Common myeloid progenitor, CD34-positive (primary cell): Measurements from ENCODE around the gene TMEM61.

Experiments used
- CTCF ChIA-PET: fragments of 350-600 bp; sonication (Branson Sonifier 250); formaldehyde crosslinking; loops from one replicate; lab custom pipeline; 2021; ENCODE audit warnings: antibody characterized with exemption; lab: Charles Lee
- POLR2A ChIA-PET: fragments of 350-600 bp; sonication (Branson Sonifier 250); formaldehyde crosslinking; loops from one replicate; lab custom pipeline; 2021; ENCODE audit warnings: antibody characterized with exemption; lab: Charles Lee
- DNase-seq, 3 donors: peaks; one replicate each; pipeline versions ENCODE4 v3.0.0 to v3.0.0-alpha.2; 2013
- H3K27ac ChIP-seq, 2 experiments: 1 replicate in 1 of 2; 2 replicates in 1 of 2; pipeline ENCODE4 v1.7.0; 2013; ENCODE audit warnings: inconsistent platforms in 2 of 2, low read length in 2 of 2, mild to moderate bottlenecking in 2 of 2, low read depth in 1 of 2, moderate library complexity in 1 of 2; ENCODE audit not compliant: severe bottlenecking in 2 of 2, insufficient read depth in 1 of 2, poor library complexity in 1 of 2
- H3K27me3 ChIP-seq, 5 experiments: replicated peaks in 2 of 5; 1 replicate in 3 of 5; 2 replicates in 2 of 5; pipeline versions ENCODE4 v1.6.1 to v1.7.0; 2013; ENCODE audit warnings: low read length in 4 of 5, mild to moderate bottlenecking in 2 of 5, moderate library complexity in 2 of 5, inconsistent platforms in 1 of 5; ENCODE audit not compliant: insufficient read depth in 5 of 5, control insufficient read depth in 4 of 5
- H3K36me3 ChIP-seq, 4 experiments: 1 replicate in 2 of 4; 2 replicates in 2 of 4; pipeline versions ENCODE4 v1.6.1 to v1.7.0; 2013; ENCODE audit warnings: low read length in 3 of 4, control low read depth in 1 of 4, mild to moderate bottlenecking in 1 of 4; ENCODE audit not compliant: control insufficient read depth in 4 of 4, insufficient read depth in 4 of 4
- H3K4me1 ChIP-seq, 4 experiments: 1 replicate in 3 of 4; 2 replicates in 1 of 4; pipeline versions ENCODE4 v1.6.1 to v1.7.1; 2013; ENCODE audit warnings: low read length in 3 of 4, mild to moderate bottlenecking in 3 of 4, control low read depth in 1 of 4, inconsistent platforms in 1 of 4, moderate library complexity in 1 of 4; ENCODE audit not compliant: control insufficient read depth in 4 of 4, insufficient read depth in 4 of 4; ENCODE audit errors: control extremely low read depth in 1 of 4
- H3K4me3 ChIP-seq, 7 experiments: 1 replicate in 4 of 7; 2 replicates in 3 of 7; pipeline versions ENCODE4 v1.5.1 to v1.7.0; 2013; ENCODE audit warnings: mild to moderate bottlenecking in 7 of 7, low read length in 6 of 7, moderate library complexity in 6 of 7, inconsistent platforms in 2 of 7, low read depth in 2 of 7, control low read depth in 1 of 7; ENCODE audit not compliant: insufficient read depth in 4 of 7, control insufficient read depth in 1 of 7; ENCODE audit errors: extremely low read depth in 1 of 7
- H3K9me3 ChIP-seq, 5 experiments: 1 replicate in 4 of 5; 2 replicates in 1 of 5; pipeline versions ENCODE4 v1.6.1 to v1.7.1; 2013; ENCODE audit warnings: low read length in 4 of 5, mild to moderate bottlenecking in 2 of 5, inconsistent platforms in 1 of 5, low read depth in 1 of 5, moderate library complexity in 1 of 5; ENCODE audit not compliant: control insufficient read depth in 4 of 5, insufficient read depth in 2 of 5; ENCODE audit errors: control extremely low read depth in 1 of 5
- WGBS: methylation state at CpG from one replicate; pipeline ENCODE4 v1.1.5; 2013; ENCODE audit not compliant: insufficient coverage; 5-methylcytosine and 5-hydroxymethylcytosine counted together

Gene TMEM61

DNA sequence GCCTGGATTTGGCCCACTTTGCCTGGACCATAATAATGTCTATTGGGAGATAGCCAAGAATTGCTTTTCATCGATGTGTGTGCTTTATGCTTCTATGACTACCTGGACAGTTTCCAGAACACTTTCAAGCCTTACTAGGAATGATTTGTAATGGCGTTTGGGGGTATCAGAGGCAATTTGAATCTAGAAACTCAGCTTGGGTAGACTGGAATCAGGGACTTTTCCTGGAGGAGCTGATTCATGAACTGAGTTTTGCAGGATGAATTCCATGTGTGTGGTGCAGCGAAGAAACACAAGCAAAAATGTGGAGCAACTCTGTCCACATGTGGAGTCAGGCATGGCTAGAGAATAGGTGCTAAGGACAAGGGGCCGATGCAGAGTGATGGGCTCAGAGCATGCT is 11.9 kb upstream of the TMEM61 start:
- Histone ChIP-seq H3K27ac (no peak overlapping the region), H3K4me1 (peaks cover 3 to 18% (median 12%) of the 10 kb centered on the region in 4 experiments), H3K27me3 (peaks cover 0 to 14% (median 3%) of the 10 kb centered on the region in 5 experiments), H3K4me3 (no peak overlapping the region), H3K9me3 (no peaks in the 10 kb centered on the region), H3K36me3 (no peaks in the 10 kb centered on the region)
- POLR2A ChIA-PET = interaction anchor here (0.6 kb wide), 1 partner anchor 370 kb away, joined by 3 read pairs; no protein-coding TSS in a partner anchor
- WGBS = 100% methylated on average over 4 of the region's 4 CpGs
- no peak for DNase-seq
- CTCF ChIA-PET = interaction anchor here (1.4 kb wide), 1 partner anchor 16 kb away, joined by 3 read pairs; no protein-coding TSS in a partner anchor

DNA sequence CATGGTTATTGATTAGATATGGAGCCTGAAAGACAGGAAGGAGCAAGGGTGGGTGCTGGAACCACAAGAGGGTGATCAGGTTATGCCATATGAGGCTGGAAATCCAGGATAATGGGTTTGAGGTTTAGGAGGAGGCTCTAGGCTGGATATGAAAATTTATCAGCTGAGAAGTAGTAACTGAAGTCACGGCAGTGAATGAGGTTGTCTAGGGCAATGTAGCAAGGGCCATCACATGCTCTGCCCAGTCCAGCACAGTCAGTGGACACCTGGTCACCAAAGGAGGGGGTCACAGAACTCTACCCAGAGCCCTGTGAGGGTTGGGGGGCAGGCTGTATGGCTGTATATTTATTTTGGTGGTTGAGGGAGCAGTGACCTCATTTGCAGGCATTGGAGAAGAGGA is 10.5 kb upstream of the TMEM61 start:
- H3K9me3 ChIP-seq = no peaks in the 10 kb centered on the region
- no peak overlapping the region for H3K27ac ChIP-seq
- WGBS = 100% methylated on average over 1 of the region's 1 CpG
- no peaks in the 10 kb centered on the region for H3K36me3 ChIP-seq
- no peak for DNase-seq
- H3K4me1 ChIP-seq = peaks cover 3 to 18% (median 12%) of the 10 kb centered on the region in 4 experiments
- ChIA-PET POLR2A (no interaction called here), CTCF (interaction anchor here (1.2 to 1.3 kb wide), 2 partner anchors 19 to 26 kb away, joined by 3 to 5 read pairs; no protein-coding TSS in a partner anchor)
- H3K27me3 ChIP-seq = peaks cover 0 to 19% (median 3%) of the 10 kb centered on the region in 5 experiments
- no peak overlapping the region for H3K4me3 ChIP-seq

DNA sequence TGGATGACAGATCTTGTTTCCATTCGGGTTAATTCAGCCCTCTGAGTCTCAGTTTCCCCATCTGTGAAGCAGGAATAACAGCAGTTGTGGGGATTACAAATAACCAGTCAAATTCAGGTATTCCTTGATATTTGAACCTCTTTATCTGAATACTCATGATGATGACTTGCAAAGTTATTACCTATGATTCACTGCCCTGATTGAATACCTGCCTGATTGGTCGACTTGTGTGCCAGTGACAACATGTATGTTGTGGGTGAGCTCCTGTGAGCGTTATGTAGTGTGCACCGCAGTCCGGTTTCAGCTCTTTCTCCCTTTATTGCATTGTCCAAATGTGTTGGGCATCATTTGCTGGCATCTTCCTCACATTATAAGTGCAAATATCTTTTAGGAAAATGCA is 9.5 kb upstream of the TMEM61 start:
- ChIA-PET CTCF (interaction anchor here (1.1 to 1.3 kb wide), 2 partner anchors 22 to 26 kb away, joined by 3 to 4 read pairs; no protein-coding TSS in a partner anchor), POLR2A (no interaction called here)
- DNase-seq = no peak
- H3K36me3 ChIP-seq = no peaks in the 10 kb centered on the region
- no peaks in the 10 kb centered on the region for H3K9me3 ChIP-seq
- H3K27ac ChIP-seq = no peak overlapping the region
- 93% methylated on average over 3 of the region's 5 CpGs for WGBS
- no peak overlapping the region for H3K4me3 ChIP-seq
- peaks cover 3 to 9% (median 6%) of the 10 kb centered on the region in 4 experiments for H3K4me1 ChIP-seq
- peaks cover 0 to 19% (median 4%) of the 10 kb centered on the region in 5 experiments for H3K27me3 ChIP-seq

DNA sequence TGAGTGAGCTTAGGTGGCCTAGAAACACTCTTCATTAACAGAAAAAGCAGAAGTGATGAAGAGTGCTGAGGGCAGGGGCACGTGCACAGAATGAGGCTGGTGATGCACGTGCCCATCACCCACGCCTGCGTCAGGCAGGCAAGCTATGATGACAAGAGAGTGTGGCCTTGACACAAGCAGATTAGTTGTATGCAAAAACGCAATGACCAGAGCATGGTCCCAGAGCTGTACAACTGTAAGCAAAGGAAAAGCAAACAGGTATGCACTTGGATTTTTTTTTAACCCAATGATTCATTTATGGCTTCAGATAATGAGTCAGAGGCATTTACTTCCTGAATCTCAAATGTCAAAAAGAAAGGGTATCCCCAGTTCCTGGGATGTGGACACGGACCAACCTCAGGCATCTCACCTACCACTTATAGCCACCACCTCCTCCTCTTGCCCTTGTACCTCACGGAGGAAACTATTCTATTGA is 9.1 kb upstream of the TMEM61 start:
- ChIA-PET CTCF (interaction anchor here (1.1 to 1.3 kb wide), 2 partner anchors 22 to 25 kb away, joined by 3 to 4 read pairs; no protein-coding TSS in a partner anchor), POLR2A (no interaction called here)
- H3K9me3 ChIP-seq = no peaks in the 10 kb centered on the region
- peaks cover under 1 to 5% (median 2%) of the 10 kb centered on the region in 4 experiments for H3K4me1 ChIP-seq
- WGBS = 89% methylated on average over 5 of the region's 7 CpGs
- no peak overlapping the region for H3K27ac ChIP-seq
- H3K27me3 ChIP-seq = peaks cover 0 to 19% (median 5%) of the 10 kb centered on the region in 5 experiments
- no peaks in the 10 kb centered on the region for H3K36me3 ChIP-seq
- H3K4me3 ChIP-seq = no peak overlapping the region
- DNase-seq = peak in 1 of 3 donors; percentile 19

DNA sequence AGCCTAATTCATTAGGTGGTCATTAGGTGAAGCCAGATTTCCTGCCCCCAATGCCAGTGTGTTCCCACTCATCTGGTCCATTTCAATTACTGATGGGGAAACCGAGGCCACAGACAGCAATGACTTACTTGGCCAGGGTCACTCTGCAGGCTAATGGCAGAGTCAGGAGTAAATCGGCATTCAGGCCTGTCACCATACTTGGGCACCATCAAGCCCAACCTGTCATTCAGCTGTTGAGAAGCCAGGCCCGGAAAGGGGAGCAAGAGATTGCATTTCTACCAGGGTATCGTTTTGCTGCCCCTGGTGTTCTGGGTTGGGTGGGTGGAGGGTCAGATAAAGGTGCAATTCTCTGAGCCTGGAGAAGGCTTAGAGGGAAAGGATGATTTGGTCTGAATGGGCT is 8.0 kb upstream of the TMEM61 start:
- POLR2A ChIA-PET = no interaction called here
- no peaks in the 10 kb centered on the region for H3K4me1 ChIP-seq
- no peak overlapping the region for H3K4me3 ChIP-seq
- H3K27me3 ChIP-seq = peaks cover 0 to 21% (median 6%) of the 10 kb centered on the region in 5 experiments
- no peak for DNase-seq
- no peaks in the 10 kb centered on the region for H3K36me3 ChIP-seq
- no peaks in the 10 kb centered on the region for H3K9me3 ChIP-seq
- H3K27ac ChIP-seq = no peak overlapping the region
- CTCF ChIA-PET = no interaction called here
- WGBS = 92% methylated on average over 4 of the region's 4 CpGs

DNA sequence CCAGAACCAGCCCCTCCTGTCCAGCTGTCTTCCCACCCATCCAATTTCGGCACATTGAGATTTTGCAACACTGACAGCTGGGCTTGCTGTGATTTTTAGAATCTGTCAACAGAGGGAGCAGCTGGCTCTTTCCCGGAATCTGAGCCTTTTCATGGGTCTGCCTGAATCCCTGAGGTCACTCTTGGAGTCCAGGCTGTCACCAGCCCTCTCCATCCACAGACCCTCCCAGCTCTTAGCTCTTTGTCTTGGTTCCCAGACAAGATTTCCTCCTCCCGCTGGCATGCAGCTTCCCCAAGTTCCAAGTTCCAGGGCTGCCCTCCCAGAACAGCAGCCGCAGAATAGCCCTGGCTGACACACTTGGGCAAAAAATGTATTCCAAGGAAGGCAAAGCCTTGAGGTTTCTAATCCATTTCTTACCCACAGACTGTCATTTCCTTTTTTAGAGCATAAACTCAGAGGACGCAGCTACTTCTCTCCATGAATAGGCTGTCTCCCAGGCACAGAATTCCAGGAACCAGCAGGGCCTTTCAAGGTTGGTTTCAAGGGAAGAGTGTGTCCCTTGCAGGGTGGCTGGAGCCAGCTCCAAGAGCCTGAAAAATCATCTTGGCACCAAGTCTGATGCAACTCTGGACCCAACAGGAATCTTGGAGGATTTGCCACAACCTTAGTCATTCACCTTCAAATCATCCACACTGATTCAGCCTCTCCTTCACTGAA is 7.1 kb upstream of the TMEM61 start:
- no peak overlapping the region for H3K4me3 ChIP-seq
- ChIA-PET POLR2A (no interaction called here), CTCF (interaction anchor here (0.6 kb wide), 1 partner anchor 23 kb away, joined by 3 read pairs; no protein-coding TSS in a partner anchor)
- DNase-seq = no peak
- H3K36me3 ChIP-seq = no peaks in the 10 kb centered on the region
- no peak overlapping the region for H3K27ac ChIP-seq
- no peaks in the 10 kb centered on the region for H3K4me1 ChIP-seq
- peaks cover 0 to 25% (median 8%) of the 10 kb centered on the region in 5 experiments for H3K27me3 ChIP-seq
- H3K9me3 ChIP-seq = no peaks in the 10 kb centered on the region
- WGBS = 46% methylated on average over 5 of the region's 5 CpGs
